ENCODE data around the gene MYO3B.

Gene MYO3B

DNA sequence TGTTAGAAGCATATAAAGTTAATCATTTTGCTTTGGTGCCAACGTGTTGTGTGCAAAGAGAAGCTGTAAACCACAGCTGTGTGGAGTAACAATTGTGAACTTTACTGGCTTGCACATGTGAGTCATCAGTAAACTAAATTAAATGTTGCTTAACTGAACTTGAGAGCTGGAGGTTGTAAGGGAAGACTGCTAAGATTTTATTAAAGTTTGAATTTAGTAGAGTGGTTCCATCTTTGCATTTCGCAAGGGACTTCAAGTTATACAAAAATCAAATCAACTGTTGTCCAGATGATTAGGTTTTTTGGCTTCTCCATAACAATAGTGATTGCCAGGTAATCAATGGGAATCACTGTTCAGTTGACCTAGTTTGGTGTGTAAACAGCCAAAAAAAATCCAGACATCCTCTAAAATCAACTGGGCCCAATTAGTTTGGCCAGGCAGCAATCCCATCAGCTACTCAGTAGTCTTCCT is 247.4 kb downstream of the MYO3B start:
- Histone ChIP-seq H3K4me3 (ENCODE audit: low read depth, low read length) (no peak overlapping the region), H3K27ac (ENCODE audit: extremely low read depth, low read depth, low read length) (no peak overlapping the region), H3K36me3 (ENCODE audit: control insufficient read depth in 2 of 2, insufficient read depth in 1 of 2, low read length in 2 of 2) (no peaks in the 10 kb centered on the region), H3K9me3 (ENCODE audit: control insufficient read depth, insufficient read depth, low read depth, low read length) (no peaks in the 10 kb centered on the region), H3K4me1 (ENCODE audit: control insufficient read depth, insufficient read depth, low read length) (no peaks in the 10 kb centered on the region)
- TF ChIP-seq ZNF792 (tag by site-specific recombination; IDR thresholded peaks at IDR 0.05) (no peak), SP7 (tag by site-specific recombination; IDR thresholded peaks at IDR 0.05) (no peak), MYNN (tag by site-specific recombination; IDR thresholded peaks at IDR 0.05; ENCODE audit: borderline replicate concordance) (no peak), ZNF660 (tag by site-specific recombination; IDR thresholded peaks at IDR 0.05) (peak; percentile 57; the same call in 1 of the 2 replicates)
- POLR2A ChIA-PET, result no interaction called here
- CTCF ChIA-PET, result interaction anchor here (0.6 to 0.8 kb wide), 5 partner anchors 13 to 420 kb away, joined by 3 to 5 read pairs (median 4); no protein-coding TSS in a partner anchor

DNA sequence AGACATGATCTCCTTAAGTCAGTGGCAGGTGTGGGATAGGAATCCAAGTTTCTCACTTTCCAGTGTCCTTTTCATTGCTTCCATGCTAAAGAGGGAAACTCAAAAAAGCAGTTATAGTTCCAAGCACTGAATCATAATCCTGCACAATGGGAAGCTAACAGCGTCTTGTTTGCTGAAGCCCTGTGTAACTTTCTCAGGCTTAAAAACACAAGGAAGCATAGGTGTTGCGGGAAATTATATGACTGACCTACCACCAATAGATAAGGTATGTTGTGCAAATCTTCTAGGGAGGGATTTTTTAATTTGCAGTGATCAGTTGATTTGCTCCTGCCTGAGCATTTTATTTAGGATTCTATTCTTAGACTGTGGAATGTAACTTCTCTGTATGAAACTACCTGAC is 250.9 kb downstream of the MYO3B start:
- ChIA-PET CTCF (interaction anchor here (1.4 to 2.5 kb wide), 2 partner anchors 20 to 384 kb away, joined by 3 to 15 read pairs; no protein-coding TSS in a partner anchor), POLR2A (no interaction called here)
- Histone ChIP-seq H3K4me1 (ENCODE audit: control insufficient read depth, insufficient read depth, low read length) (no peaks in the 10 kb centered on the region), H3K4me3 (ENCODE audit: low read depth, low read length) (no peak overlapping the region), H3K9me3 (ENCODE audit: control insufficient read depth, insufficient read depth, low read depth, low read length) (no peaks in the 10 kb centered on the region), H3K36me3 (ENCODE audit: control insufficient read depth in 2 of 2, insufficient read depth in 1 of 2, low read length in 2 of 2) (no peaks in the 10 kb centered on the region), H3K27ac (ENCODE audit: extremely low read depth, low read depth, low read length) (no peak overlapping the region)
- TF ChIP-seq ZBTB44 (tag by site-specific recombination; IDR thresholded peaks at IDR 0.05) (no peak), ZNF664 (tag by site-specific recombination; IDR thresholded peaks at IDR 0.05) (no peak), ZNF302 (tag by site-specific recombination; IDR thresholded peaks at IDR 0.05; ENCODE audit: low read depth) (no peak), ZNF555 (tag by site-specific recombination; conservative IDR thresholded peaks at IDR 0.05) (no peak), ZNF423 (tag by site-specific recombination; IDR thresholded peaks at IDR 0.05) (no peak), ZNF549 (tag by site-specific recombination; IDR thresholded peaks at IDR 0.05) (no peak), ZNF211 (tag by site-specific recombination; IDR thresholded peaks at IDR 0.05; ENCODE audit: low read depth) (no peak), ZNF843 (tag by site-specific recombination; IDR thresholded peaks at IDR 0.05) (no peak), ZNF221 (tag by site-specific recombination; IDR thresholded peaks at IDR 0.05; ENCODE audit: borderline replicate concordance) (no peak), ZNF596 (tag by site-specific recombination; IDR thresholded peaks at IDR 0.05) (no peak), ZNF324 (tag by site-specific recombination; IDR thresholded peaks at IDR 0.05) (no peak), ZNF76 (tag by site-specific recombination; IDR thresholded peaks at IDR 0.05; ENCODE audit: borderline replicate concordance, low read depth) (no peak), ZNF140 (tag by site-specific recombination; IDR thresholded peaks at IDR 0.05) (no peak), ZNF24 (tag by site-specific recombination; IDR thresholded peaks at IDR 0.05) (no peak), ZNF701 (tag by site-specific recombination; IDR thresholded peaks at IDR 0.05) (no peak), ZNF248 (tag by site-specific recombination; IDR thresholded peaks at IDR 0.05) (no peak), ZNF311 (tag by site-specific recombination; IDR thresholded peaks at IDR 0.05; ENCODE audit: borderline replicate concordance) (no peak)
- TF ChIP-seq, protein P1, sequence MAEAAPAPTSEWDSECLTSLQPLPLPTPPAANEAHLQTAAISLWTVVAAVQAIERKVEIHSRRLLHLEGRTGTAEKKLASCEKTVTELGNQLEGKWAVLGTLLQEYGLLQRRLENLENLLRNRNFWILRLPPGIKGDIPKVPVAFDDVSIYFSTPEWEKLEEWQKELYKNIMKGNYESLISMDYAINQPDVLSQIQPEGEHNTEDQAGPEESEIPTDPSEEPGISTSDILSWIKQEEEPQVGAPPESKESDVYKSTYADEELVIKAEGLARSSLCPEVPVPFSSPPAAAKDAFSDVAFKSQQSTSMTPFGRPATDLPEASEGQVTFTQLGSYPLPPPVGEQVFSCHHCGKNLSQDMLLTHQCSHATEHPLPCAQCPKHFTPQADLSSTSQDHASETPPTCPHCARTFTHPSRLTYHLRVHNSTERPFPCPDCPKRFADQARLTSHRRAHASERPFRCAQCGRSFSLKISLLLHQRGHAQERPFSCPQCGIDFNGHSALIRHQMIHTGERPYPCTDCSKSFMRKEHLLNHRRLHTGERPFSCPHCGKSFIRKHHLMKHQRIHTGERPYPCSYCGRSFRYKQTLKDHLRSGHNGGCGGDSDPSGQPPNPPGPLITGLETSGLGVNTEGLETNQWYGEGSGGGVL (tag by site-specific recombination; IDR thresholded peaks at IDR 0.05), result no peak

All from HEK293 (cell line).